ENCODE results near the gene CDC34. TPM values are rescaled to one million over a fixed set of nuclear protein-coding genes. Genes with fewer than 3 reads are reported as not detected.

The CDC34 gene
- total RNA-seq, 1 donor from 2014 or later = 110 TPM

Other genes with a start within 250 kb of the CDC34 start
- 0.27 TPM for gene PLPP2, start 240.4 kb upstream of the CDC34 start, total RNA-seq
- gene MIER2, start 187.0 kb upstream of the CDC34 start, total RNA-seq = 20.0 TPM
- 1.3 TPM for gene C2CD4C, start 122.6 kb upstream of the CDC34 start, total RNA-seq
- 11.0 TPM for gene SHC2, start 70.7 kb upstream of the CDC34 start, total RNA-seq
- gene MADCAM1, start 35.3 kb upstream of the CDC34 start, total RNA-seq = 0.37 TPM
- 10.5 TPM for gene TPGS1, start 24.3 kb upstream of the CDC34 start, total RNA-seq
- 0.37 TPM for gene GZMM, start 12.3 kb downstream of the CDC34 start, total RNA-seq
- gene BSG, start 40.8 kb downstream of the CDC34 start, total RNA-seq = 1,923 TPM
- gene HCN2, start 58.1 kb downstream of the CDC34 start, total RNA-seq = 14.3 TPM
- 55.5 TPM for gene POLRMT, start 101.8 kb downstream of the CDC34 start, total RNA-seq
- not detected for gene FGF22, start 108.1 kb downstream of the CDC34 start, total RNA-seq
- gene RNF126, start 131.5 kb downstream of the CDC34 start, total RNA-seq = 24.4 TPM
- 24.6 TPM for gene FSTL3, start 144.6 kb downstream of the CDC34 start, total RNA-seq
- gene PRSS57, start 163.7 kb downstream of the CDC34 start, total RNA-seq = not detected
- gene PALM, start 177.2 kb downstream of the CDC34 start, total RNA-seq = 30.1 TPM
- gene MISP, start 219.4 kb downstream of the CDC34 start, total RNA-seq = not detected